Activated CD8-positive, alpha-beta memory T cell treated with anti-CD3 and anti-CD28 coated beads, Interleukin-2, amount 50 U/mL, for 1 hour (primary cell): ENCODE results near the gene OTOS.

Experiments used
- DNase-seq: peaks from one replicate; pipeline ENCODE4 v3.0.0-alpha.2; 2020; ENCODE audit errors: extremely low read depth

The OTOS gene

DNA sequence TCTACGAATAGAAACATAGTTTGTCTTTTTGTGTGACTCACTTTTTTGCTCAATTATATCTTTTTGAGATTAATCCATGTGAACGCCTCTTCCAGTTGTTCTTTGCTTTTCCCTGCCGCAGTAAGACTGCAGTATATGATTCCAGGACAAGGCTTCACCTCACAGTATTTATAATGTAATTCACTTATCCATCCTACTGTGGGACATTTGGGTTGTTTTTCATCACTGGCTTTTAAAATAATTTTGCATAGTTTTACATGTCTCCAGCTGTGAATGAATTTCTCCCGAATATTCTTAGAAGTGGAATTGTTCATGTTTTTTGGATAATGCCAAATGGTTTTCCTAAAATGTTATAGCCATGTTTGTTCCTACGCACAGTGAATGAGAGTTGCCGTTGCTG, 26.2 kb downstream of the OTOS start:
- DNase-seq, result no peak

GRCh38 chr2:240112914-240113690, 27.4 kb downstream of the OTOS start:
- no peak for DNase-seq

GRCh38 chr2:240111253-240111652, 29.2 kb downstream of the OTOS start:
- no peak for DNase-seq

DNA sequence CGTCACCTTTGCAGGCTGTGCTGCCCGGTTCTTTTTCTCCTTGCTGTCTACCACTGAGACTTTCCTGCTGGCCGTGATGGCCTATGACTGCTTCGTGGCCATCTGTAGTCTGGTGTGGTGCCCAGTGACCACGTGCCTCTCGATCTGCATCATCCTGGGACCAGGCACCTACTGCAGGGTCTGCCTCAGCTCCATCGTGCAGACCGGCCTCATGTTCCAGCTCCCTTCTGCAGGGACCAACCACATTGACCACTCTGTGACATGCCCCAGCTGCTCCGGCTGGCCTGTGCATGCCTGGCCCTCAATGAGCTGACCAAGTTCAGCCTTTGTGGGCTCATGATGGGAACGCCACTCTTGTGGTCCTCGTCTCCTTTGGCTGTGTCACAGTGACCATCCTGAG, 31.1 kb downstream of the OTOS start:
- DNase-seq, result no peak

DNA sequence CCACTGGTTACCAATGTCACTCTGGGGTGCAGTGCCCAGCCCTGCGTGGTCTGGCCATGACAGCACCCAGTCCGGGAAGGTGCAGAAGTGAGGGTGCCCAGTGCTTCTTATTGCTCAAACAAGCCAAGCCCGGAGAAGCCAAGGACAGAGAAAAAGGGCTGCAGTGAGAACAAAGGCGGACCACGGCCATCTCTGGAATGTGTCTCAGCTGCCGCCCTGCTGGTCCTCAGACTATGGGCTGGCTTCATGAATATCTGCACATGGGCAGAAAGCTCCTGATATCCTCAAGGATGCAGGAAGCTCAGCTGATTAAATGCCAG, 33.0 kb downstream of the OTOS start:
- no peak for DNase-seq

- no peak for DNase-seq
These were observed 33.5 kb downstream of the OTOS start for GRCh38 chr2:240106765-240107476.

- no peak for DNase-seq
These were observed 34.5 kb downstream of the OTOS start for GRCh38 chr2:240105982-240106381.

DNA sequence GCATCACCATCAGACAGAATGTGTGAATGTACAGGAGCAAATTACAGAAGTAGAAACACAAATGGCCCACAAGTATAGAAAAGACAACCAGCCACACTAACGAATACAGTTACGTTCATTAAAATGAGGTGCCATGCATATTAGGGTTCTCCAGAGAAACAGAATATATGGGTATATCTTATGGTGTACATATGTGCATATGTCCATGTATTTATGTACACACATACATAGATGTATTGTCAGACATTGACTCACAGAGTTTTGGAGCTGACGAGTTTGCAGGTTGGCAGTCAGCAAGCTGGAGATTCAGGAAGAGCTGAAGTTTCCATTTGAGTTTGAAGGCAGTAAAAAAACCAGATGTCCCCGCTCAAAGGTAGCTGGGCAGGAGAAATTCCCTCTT, 37.3 kb downstream of the OTOS start:
- no peak for DNase-seq

DNA sequence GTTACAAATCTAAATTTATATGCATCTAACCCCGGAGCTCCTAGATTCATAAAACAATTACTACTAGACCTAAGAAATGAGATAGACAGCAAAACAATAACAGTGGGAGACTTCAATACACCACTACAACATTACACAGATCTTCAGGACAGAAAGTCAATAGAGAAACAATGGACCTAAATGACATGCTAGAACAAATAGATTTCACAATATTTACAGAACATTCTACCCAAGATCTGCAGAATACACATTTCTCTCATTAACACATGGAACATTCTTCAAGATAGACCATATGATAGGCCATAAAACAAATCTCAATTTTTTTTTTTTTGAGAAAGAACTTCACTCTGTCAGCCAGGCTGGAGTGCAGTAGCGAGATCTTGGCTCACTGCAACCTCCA, 42.1 kb downstream of the OTOS start:
- DNase-seq, result no peak

- DNase-seq, result no peak
These were observed 44.6 kb downstream of the OTOS start for GRCh38 chr2:240095556-240096523.

GRCh38 chr2:240089306-240089705, 51.2 kb downstream of the OTOS start:
- DNase-seq, result no peak
